DMS153 treated with DMSO at 0.1 percent for 48 hours (cell line): ENCODE data around the gene TIAL1.
"Not testable (repeated sequence)": the region's sequence is repeated elsewhere in the genome, so short reads cannot be mapped to it uniquely, and the experiment has no call there.

Source experiments
- DNase-seq: peaks from one replicate; lab custom pipeline; 2025; ENCODE audit not compliant: unreplicated experiment; lab: John Stamatoyannopoulos, UW

TIAL1 gene

GRCh38 chr10:119614686-119615085 is 17.9 kb upstream of the TIAL1 start:
- no peak for DNase-seq

DNA sequence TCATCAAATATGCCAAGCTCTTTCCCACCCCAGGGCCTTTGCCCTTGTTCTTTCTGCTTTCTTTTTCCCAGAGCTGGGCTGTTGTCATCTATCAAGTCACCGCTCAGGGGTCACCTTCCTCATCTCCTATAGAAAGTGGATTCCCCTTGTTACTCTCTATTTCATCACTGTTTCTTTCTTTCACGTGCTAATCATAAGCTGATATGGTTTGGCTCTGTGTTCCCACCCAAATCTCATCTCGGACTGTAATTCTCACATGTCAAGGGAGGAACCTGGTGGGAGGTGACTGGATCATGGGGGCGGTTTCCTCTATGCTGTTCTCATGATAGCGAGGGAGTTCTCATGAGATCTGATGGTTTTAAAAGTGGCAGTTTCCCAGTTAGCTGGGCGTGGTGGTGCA is 17.0 kb upstream of the TIAL1 start:
- no peak for DNase-seq

DNA sequence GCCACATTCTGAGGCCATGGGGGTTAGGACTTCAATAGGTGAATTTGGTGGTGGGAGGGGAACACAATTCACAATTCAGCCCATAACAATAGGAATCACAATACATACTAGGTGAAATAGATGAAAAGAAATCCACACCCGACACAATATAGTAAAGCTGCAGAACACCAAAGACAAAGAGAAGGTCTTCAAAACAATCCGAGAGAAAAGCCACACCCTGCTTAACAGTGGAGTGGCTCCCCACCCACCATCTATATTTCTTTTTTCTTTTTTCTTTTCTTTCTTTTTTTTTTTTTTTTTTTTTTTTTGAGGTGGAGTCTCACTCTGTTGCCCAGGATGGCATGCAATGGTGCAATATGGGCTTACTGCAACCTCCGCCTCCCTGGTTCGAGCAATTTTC is 14.7 kb upstream of the TIAL1 start:
- no peak for DNase-seq

DNA sequence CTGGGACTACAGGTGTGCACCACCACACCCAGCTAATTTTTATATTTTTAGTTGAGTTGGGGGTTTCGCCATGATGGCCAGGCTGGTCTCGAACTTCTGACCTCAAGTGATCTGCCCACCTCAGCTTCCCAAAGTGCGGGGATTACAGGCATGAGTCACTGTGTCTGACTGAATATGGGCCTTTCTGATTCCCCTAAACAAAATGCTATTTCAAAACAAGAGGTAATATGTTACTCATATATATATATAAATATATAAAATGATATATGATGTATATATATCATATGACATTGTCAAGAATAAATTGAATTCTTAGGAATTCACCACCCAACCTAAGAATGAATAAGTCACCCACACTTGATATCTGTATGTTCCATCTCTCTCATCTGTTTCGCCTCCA is 12.8 kb upstream of the TIAL1 start:
- DNase-seq = no peak

GRCh38 chr10:119608316-119609155 is 11.8 kb upstream of the TIAL1 start:
- peak; percentile 30 for DNase-seq

DNA sequence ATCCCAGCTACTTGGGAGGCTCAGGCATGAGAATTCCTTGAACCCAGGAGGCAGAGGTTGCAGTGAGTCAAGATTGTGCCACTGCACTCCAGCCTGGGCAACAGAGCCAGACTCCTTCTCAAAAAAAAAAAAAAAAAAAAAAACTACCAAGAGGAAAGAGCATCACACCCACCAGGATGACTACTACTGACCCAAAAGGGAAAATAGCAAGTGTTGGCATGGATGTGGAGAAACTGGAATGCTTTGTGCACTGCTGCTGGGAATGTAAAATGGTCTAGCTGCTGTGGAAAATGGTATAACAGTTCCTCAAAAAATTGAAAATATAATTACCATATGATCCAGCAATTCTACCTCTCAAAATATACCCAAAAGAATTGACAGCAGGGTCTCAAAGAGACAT is 7.7 kb upstream of the TIAL1 start:
- DNase-seq = no peak

- DNase-seq = no peak
These were observed 5.7 kb upstream of the TIAL1 start for GRCh38 chr10:119602241-119603095.

GRCh38 chr10:119598397-119598796 is 1.6 kb upstream of the TIAL1 start:
- no peak for DNase-seq

DNA sequence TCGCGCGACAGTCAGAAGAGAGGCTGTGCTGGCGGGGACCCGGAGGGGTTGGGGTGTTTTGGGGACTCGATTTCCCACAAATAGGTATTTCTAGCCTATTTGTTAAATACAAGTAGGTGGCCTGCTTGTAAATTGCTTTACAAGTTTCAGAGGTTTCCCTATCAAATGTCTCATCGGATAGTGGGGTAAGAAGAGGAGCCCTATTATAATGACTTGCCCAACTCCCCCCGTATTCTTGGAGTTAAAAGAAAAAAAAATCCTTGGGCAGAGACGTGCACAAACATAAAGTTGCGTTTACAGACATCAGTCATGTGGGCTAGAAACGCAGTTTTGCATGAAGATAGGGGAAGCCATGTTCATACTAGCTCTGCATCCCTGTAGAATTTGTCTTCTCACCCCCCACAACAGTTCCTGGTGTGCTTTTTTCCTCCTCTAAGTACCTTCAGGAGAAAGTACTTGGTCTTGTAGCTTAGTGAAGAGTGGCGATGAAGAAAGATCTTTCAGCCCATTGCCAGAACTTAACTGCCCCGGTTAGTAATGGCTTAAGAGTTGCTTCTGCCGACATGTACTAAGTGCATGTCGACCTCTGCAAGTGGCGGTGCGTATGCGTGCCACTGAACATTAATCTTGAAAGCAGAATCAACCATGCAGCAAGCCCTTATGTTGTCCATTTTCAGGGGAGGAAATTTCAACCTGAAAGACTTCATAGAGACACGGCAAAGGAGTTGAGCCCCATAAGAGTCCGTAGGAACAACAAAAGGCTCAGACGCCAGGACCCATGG is 832 bp upstream of the TIAL1 start:
- DNase-seq = no peak

GRCh38 chr10:119595676-119596515 is 868 bp downstream of the TIAL1 start:
- no peak for DNase-seq

- no peak for DNase-seq
These were observed 1.6 kb downstream of the TIAL1 start for GRCh38 chr10:119595134-119595675.

- no peak for DNase-seq
These were observed 8.7 kb downstream of the TIAL1 start for GRCh38 chr10:119588071-119588470.

DNA sequence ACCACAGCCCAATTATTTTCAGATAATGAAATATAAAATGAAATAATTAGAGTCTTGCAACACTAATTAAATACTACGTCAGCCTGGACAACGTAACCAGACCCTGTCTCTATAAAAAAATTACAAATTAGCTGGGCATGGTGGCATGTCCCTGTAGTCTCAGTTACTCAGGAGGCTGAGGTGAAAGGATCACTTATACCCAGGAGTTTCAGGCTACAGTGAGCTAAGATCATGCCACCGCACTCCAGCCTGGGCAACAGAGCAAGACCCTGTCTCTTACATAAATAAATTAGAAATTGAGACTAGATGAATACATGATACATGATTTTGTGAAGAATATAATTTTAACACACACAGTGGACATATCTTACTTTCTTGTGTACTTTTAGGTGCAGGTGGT is 18.4 kb downstream of the TIAL1 start:
- DNase-seq = no peak

- no peak for DNase-seq
These were observed 20.8 kb downstream of the TIAL1 start for GRCh38 chr10:119575991-119576390.

DNA sequence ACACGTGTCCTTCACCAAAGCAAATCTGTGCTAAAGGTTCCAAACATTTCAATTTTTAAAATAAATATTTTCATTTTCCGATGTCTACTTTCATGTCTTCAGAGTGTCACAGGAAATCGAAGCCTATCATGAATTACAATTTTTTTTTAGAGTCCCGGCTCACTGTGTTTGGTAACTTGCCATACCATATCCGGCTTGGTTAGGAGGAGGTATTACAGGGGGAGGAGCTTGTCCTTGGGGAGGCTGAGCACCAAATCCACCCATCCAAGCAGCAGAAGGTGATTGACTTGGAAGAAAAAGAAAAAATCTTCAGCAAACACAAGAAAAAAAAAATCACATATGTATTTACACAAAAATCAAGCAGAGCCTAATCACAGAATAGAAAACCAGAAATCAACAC is 21.3 kb downstream of the TIAL1 start:
- no peak for DNase-seq

DNA sequence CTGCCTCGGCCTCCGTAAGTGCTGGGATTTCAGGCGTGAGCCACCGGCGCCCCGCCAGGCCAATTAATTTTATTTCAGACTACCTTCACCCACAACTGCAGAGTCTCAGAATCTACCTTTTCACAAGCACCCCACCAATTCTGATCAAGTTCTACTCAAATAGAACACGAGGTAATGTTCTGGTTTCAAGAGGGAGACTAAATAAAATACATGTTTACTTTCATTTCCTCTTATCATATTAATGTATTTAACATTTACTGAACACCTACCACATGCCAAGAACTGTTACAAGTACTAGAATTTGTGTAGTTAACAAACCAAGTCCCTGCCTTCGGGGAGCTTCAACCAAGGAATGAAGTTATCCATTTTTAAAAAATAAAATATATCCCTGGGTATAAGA is 28.8 kb downstream of the TIAL1 start:
- DNase-seq = no peak

- DNase-seq = no peak
These were observed 34.7 kb downstream of the TIAL1 start for GRCh38 chr10:119562097-119562496.

DNA sequence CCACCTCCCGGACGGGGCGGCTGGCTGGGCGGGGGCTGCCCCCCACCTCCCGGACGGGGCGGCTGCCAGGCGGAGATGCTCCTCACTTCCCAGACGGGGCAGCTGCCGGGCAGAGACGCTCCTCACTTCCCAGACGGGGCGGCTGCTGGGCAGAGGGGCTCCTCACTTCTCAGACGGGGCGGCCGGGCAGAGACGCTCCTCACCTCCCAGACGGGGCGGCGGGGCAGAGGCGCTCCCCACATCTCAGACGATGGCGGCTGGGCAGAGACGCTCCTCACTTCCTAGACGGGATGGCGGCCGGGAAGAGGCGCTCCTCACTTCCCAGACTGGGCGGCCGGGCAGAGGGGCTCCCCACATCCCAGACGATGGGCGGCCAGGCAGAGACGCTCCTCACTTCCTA is 37.3 kb downstream of the TIAL1 start:
- DNase-seq = not testable (repeated sequence)

GRCh38 chr10:119556081-119556480 is 40.7 kb downstream of the TIAL1 start:
- DNase-seq = not testable (repeated sequence)

DNA sequence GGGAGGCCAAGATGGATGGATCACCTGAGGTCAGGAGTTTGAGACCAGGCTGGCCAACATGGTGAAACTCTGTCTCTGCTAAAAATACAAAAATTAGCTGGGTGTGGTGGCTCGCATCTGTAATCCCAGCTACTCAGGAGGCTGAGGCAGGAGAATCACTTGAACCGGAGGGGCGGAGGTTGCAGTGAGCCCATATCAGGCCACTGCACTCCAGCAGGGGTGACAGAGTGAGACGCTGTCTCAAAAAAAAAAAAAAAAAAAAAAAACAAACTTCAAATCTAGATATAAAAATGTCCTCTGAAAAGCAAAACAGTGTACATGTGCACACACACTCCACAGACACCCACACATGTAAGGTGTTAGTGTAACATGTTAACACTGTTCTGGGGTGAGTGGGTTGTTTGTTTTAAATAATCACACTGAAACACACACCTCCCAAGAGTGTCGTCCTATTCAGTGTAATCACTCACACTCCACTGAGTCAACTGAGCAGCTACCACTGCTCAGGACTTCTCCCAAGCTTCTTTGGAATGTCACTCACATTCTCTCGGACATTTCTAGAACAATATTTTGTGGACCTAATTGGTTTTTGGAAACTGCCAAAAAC is 41.5 kb downstream of the TIAL1 start:
- DNase-seq = no peak
